Sigmoid colon (tissue), 7 donors: ENCODE data around the gene CCDC142. TPM values are rescaled to one million over a fixed set of nuclear protein-coding genes. Genes with fewer than 3 reads are reported as not detected.

Experiments used
- DNase-seq: peaks from one replicate; pipeline ENCODE4 v3.0.0-alpha.2; 2019
- H3K27ac ChIP-seq, 4 donors: fragments of 200-600 bp; sonication (generic); one replicate each; pipeline ENCODE4 v1.5.1; 2016 to 2019; ENCODE audit warnings: mild to moderate bottlenecking in 1 of 4
- H3K27me3 ChIP-seq, 3 donors: fragments of 200-600 bp; sonication (generic); one replicate each; pipeline ENCODE4 v1.5.1; 2019; ENCODE audit warnings: mild to moderate bottlenecking in 1 of 3
- H3K36me3 ChIP-seq, 4 donors: fragments of 200-600 bp; sonication (generic); one replicate each; pipeline ENCODE4 v1.5.1; 2016 to 2019
- H3K4me1 ChIP-seq, 4 donors: fragments of 200-600 bp; sonication (generic); one replicate each; pipeline ENCODE4 v1.5.1; 2017 to 2019
- H3K4me3 ChIP-seq, 4 donors: fragments of 200-600 bp; sonication (generic); one replicate each; pipeline ENCODE4 v1.5.1; 2017 to 2019; ENCODE audit warnings: mild to moderate bottlenecking in 2 of 4, moderate library complexity in 1 of 4
- H3K9me3 ChIP-seq, 4 donors: fragments of 200-600 bp in 3 of 4; sonication (generic) in 3 of 4; one replicate each; pipeline versions ENCODE4 v1.5.1 to v1.6.1; 2013 to 2019
- EP300 ChIP-seq, 4 donors: sonication (generic); formaldehyde crosslinking; IDR thresholded peaks; one replicate each; pipeline ENCODE4 v1.6.1; 2017; ENCODE audit warnings: antibody characterized with exemption in 4 of 4
- POLR2A ChIP-seq, 2 donors: fragments of 450-650 bp; IDR thresholded peaks; one replicate each; pipeline ENCODE4 v1.6.1; 2016; ENCODE audit warnings: antibody characterized with exemption in 2 of 2, mild to moderate bottlenecking in 2 of 2, moderate library complexity in 2 of 2
- POLR2AphosphoS5 ChIP-seq, 4 donors: sonication (generic); formaldehyde crosslinking; IDR thresholded peaks; one replicate each; pipeline ENCODE4 v1.6.1; 2017; ENCODE audit warnings: antibody characterized with exemption in 4 of 4
- whole genome bisulfite sequencing, 2 donors: extraction: QIAGEN DNeasy Blood & Tissue Kit; methylation state at CpG; one replicate each; pipeline ENCODE4 v1.1.7; 2013; 5-methylcytosine and 5-hydroxymethylcytosine counted together
- intact Hi-C: fragments of 100-400 bp; cut with DNase I; formaldehyde crosslinking; loops from one replicate; pipeline ENCODE4 v1.15.1; 2023
- polyA plus RNA-seq, 3 donors: library from polyadenylated mRNA; stranded (reverse); fragments of 200-250 nt; gene quantifications; one replicate each; pipeline ENCODE4 v1.2.3, GENCODE V29; 2013
- total RNA-seq, 4 donors: library from RNA; depleted of rRNA; stranded (reverse); fragments of >200 nt; gene quantifications; one replicate each; pipeline ENCODE4 v1.1.0, GENCODE V29; 2016
- TF ChIP-seq, protein P1 (sequence below), 4 experiments: fragments of 450-650 bp in 3 of 4; fragments of 200-600 bp in 1 of 4; IDR thresholded peaks; one replicate each; pipeline ENCODE4 v1.5.1; 2016 to 2019; ENCODE audit warnings: antibody characterized with exemption in 4 of 4, mild to moderate bottlenecking in 3 of 4, moderate library complexity in 2 of 4
- donor health status: healthy with polysubstance abuse.
- donor health status: Bipolar disorder and iron deficiency.
- donor health status: healthy.

CCDC142 gene
- total and polyA plus RNA-seq, 7 donors = 1.8 to 20.9 (median 16.4) TPM

GRCh38 chr2:74429487-74430451 lies 53.0 kb downstream of the CCDC142 start:
- Histone ChIP-seq H3K9me3 (no peaks in the 10 kb centered on the region), H3K4me3 (no peak overlapping the region), H3K36me3 (peaks cover 0 to 77% (median 31%) of the 10 kb centered on the region in 4 donors), H3K4me1 (no peaks in the 10 kb centered on the region), H3K27ac (no peak overlapping the region), H3K27me3 (no peaks in the 10 kb centered on the region)
- WGBS, 2 donors = 34 to 81% methylated on average over 18 of the region's 18 CpGs
- intact Hi-C loops = no loop called here
- TF ChIP-seq EP300 (IDR thresholded peaks at IDR 0.05) (no peak), POLR2A (IDR thresholded peaks at IDR 0.05) (no peak), POLR2AphosphoS5 (IDR thresholded peaks at IDR 0.05) (no peak)
- TF ChIP-seq, protein P1, sequence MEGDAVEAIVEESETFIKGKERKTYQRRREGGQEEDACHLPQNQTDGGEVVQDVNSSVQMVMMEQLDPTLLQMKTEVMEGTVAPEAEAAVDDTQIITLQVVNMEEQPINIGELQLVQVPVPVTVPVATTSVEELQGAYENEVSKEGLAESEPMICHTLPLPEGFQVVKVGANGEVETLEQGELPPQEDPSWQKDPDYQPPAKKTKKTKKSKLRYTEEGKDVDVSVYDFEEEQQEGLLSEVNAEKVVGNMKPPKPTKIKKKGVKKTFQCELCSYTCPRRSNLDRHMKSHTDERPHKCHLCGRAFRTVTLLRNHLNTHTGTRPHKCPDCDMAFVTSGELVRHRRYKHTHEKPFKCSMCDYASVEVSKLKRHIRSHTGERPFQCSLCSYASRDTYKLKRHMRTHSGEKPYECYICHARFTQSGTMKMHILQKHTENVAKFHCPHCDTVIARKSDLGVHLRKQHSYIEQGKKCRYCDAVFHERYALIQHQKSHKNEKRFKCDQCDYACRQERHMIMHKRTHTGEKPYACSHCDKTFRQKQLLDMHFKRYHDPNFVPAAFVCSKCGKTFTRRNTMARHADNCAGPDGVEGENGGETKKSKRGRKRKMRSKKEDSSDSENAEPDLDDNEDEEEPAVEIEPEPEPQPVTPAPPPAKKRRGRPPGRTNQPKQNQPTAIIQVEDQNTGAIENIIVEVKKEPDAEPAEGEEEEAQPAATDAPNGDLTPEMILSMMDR (IDR thresholded peaks at IDR 0.05) = no peak
- DNase-seq = peak; percentile 47

DNA sequence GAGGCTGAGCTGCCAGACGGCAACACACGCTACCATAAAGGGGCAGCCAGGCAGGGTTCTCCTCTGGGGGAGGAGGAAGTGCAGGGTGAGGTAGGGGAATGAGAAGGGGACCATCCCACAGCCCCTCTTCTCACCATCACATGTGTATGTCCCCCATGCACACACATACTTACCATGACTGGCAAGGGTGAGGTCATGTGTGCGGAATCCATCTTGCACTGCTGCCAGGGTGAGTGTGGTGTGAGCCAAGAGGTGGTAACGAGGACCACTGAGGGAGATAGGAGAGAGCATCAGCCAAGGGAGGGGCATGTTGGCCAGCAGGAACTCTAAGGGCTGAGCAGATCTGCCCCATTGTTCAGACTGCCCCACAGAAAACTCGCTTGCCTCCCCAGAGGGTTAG lies 54.1 kb downstream of the CCDC142 start:
- WGBS, 2 donors = 89 to 92% methylated on average over 5 of the region's 5 CpGs
- no peaks in the 10 kb centered on the region for H3K4me1 ChIP-seq
- H3K4me3 ChIP-seq = no peak overlapping the region
- no peaks in the 10 kb centered on the region for H3K9me3 ChIP-seq
- TF ChIP-seq POLR2A (IDR thresholded peaks at IDR 0.05) (no peak), POLR2AphosphoS5 (IDR thresholded peaks at IDR 0.05) (no peak), EP300 (IDR thresholded peaks at IDR 0.05) (no peak)
- TF ChIP-seq, protein P1 (IDR thresholded peaks at IDR 0.05) = no peak
- no peaks in the 10 kb centered on the region for H3K27me3 ChIP-seq
- intact Hi-C loops = no loop called here
- no peak overlapping the region for H3K27ac ChIP-seq
- DNase-seq = peak; percentile 50
- H3K36me3 ChIP-seq = peaks cover 0 to 77% (median 31%) of the 10 kb centered on the region in 4 donors

DNA sequence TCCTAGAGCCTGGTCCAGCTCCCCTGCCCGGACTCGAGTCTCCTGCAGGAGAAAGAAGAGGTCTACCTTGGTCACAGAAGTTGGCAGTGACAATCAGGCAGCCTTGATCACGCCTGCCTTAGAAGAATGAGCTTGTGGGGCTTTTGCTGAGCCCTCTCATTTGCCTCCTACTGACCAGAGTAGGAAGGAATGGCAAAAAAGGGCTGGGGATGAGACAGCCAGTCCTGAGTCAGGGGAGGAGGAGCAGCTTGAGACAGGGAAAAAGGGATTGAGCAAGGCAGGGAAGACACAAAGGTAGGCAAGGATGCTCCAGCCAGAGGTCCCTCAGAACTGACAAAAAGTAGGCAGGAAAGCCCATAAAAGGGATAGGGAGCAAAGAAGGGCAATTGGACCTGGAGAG lies 55.2 kb downstream of the CCDC142 start:
- peak; percentile 32 for DNase-seq
- WGBS, 2 donors = 86 to 88% methylated on average over 3 of the region's 3 CpGs
- intact Hi-C loops = no loop called here
- no peaks in the 10 kb centered on the region for H3K27me3 ChIP-seq
- no peaks in the 10 kb centered on the region for H3K9me3 ChIP-seq
- H3K4me3 ChIP-seq = no peak overlapping the region
- H3K4me1 ChIP-seq = no peaks in the 10 kb centered on the region
- TF ChIP-seq, protein P1 (IDR thresholded peaks at IDR 0.05) = no peak
- TF ChIP-seq EP300 (IDR thresholded peaks at IDR 0.05) (no peak), POLR2AphosphoS5 (IDR thresholded peaks at IDR 0.05) (no peak), POLR2A (IDR thresholded peaks at IDR 0.05) (no peak)
- peaks cover 0 to 76% (median 31%) of the 10 kb centered on the region in 4 donors for H3K36me3 ChIP-seq
- no peak overlapping the region for H3K27ac ChIP-seq

GRCh38 chr2:74426181-74426758 lies 56.5 kb downstream of the CCDC142 start:
- Histone ChIP-seq H3K4me3 (no peak overlapping the region), H3K27me3 (no peaks in the 10 kb centered on the region), H3K36me3 (peaks cover 0 to 63% (median 28%) of the 10 kb centered on the region in 4 donors), H3K4me1 (peaks cover 0 to 9% (median 7%) of the 10 kb centered on the region in 4 donors), H3K9me3 (no peaks in the 10 kb centered on the region), H3K27ac (no peak overlapping the region)
- DNase-seq = peak; percentile 57
- intact Hi-C loops = no loop called here
- TF ChIP-seq, protein P1 (IDR thresholded peaks at IDR 0.05) = no peak
- TF ChIP-seq POLR2AphosphoS5 (IDR thresholded peaks at IDR 0.05) (no peak), EP300 (IDR thresholded peaks at IDR 0.05) (no peak), POLR2A (IDR thresholded peaks at IDR 0.05) (no peak)
- WGBS, 2 donors = 87 to 88% methylated on average over 14 of the region's 14 CpGs
